Globus pallidus (tissue), 1 donor: Measurements from ENCODE around the gene ARRDC2.
"Not testable (repeated sequence)": the region's sequence is repeated elsewhere in the genome, so short reads cannot be mapped to it uniquely, and the experiment has no call there.

Experiments used
- DNase-seq: peaks from one replicate; pipeline ENCODE4 v3.0.0-alpha.2; 2015; ENCODE audit warnings: low spot score

The ARRDC2 gene

GRCh38 chr19:17989425-17990094 is 18.4 kb upstream of the ARRDC2 start:
- DNase-seq = no peak

GRCh38 chr19:17993076-17993813 is 14.7 kb upstream of the ARRDC2 start:
- no peak for DNase-seq

DNA sequence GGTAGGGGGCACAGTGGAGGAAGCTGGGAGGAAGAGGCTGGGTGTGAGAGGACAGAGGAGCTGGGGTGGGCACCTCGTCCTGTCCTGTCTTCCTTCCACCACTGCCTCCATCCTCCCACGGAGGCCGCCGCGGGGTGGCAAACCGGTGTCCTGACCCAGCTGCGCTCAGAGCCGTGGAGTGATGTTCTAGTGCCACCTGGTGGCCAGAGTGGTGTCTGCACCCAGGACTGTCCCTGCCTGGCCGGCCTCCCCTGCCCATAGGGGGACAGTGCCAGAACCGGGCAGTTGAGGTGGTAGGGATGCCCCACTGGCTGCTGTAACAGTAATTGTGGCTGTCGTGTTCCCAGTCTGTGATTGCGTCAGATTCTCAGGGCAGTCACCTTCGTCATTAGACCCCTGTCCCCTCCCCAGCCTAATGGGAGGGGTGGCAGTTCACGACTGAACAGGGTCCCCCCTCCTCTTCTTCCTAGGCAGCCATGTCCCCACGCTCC is 11.1 kb upstream of the ARRDC2 start:
- peak; percentile 75 for DNase-seq

DNA sequence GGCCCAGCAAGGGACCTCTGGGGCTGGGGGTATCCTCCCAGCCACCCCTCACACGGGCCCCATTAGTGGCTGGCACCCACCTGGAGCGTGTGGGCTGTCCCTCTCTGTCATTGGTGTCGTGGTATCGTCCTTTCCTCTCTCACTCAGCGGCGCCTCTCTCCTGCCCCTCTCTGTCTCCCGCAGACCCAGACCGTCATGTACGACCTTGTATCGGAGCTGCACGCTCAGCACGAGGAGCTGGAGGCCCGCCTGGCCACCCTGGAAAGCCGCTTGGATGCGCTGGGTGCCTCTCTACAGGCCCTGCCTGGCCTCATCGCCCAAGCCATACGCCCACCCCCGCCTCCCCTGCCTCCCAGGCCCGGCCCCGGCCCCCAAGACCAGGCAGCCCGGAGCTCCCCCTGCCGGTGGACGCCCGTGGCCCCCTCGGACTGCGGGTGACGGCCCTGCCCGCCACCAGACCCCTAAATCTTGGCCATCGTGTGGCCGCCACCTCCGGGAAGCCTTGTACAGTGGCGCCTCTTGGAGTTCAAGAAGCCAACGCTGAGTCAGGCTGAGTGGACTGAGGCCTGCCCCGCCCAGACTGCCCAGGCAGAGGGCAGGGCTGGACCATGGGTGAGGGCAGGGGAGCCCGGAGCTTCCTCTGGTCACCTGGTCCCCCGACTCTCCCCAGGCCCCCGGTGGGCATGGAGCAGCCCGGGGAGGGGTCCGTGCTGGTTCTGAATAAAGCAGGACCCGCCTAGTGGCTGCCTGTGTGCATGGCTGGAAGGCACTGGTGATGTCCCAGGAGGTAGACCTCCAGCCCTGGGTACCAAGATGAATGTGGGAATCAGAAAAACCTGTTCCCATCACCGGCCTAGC is 9.8 kb upstream of the ARRDC2 start:
- no peak for DNase-seq

GRCh38 chr19:17998827-17999150 is 9.2 kb upstream of the ARRDC2 start:
- DNase-seq = no peak

DNA sequence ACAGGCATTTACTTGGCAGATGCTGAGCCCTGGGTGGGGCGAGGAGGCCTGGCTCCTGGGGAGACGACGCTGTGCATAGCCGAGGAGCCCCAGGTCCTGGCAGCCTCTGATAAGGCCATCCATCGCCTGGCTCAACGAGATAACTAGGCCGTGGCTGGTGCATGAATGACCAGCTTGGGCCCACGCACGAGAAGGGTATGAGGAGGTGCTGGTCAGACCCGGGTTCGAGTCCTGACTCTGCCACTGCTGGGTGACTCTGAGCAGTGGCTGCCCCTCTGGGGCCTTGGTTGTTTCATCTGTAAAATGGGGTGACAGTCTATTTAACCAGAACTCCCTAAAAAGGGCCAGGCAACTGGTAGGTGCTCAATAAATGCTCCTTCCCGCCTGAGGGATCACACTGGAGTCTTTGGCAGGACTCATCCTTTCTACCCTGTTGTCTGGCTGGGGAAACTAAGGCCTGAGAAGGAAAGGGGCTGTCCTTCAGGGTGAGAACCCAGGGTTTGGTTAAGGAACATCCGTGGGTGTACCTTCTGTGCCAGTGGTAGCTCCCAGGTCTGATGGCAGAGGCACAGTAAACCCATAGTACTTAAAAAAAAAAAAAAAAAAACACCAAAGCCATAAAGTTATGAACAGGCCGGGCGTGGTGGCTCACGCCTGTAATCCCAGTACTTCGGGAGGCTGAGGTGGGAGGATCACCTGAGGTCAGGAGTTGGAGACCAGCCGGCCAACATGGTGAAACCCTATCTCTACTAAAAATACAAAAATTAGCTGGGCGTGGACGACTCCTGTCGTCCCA is 8.1 kb upstream of the ARRDC2 start:
- no peak for DNase-seq

DNA sequence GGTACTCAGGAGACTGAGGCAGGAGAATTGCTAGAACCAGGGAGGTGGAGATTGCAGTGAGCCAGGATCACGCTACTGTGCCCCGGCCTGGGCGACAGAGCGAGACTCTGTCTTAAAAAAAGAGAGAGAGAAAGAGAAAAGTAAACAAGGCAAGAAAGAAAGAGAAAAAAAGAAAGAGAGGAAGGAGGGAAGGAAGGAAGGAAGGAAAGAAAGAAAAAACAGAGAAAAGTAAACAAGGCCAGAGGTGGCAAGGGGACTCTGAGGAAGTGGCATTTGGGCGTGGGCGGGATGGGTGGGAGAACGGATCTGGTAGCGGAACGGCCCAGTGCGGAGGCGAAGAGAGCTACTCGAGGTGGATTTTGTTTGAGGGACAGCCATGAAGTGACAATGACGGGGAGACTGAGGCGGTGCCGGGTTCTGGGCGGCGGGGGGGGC is 7.5 kb upstream of the ARRDC2 start:
- no peak for DNase-seq

DNA sequence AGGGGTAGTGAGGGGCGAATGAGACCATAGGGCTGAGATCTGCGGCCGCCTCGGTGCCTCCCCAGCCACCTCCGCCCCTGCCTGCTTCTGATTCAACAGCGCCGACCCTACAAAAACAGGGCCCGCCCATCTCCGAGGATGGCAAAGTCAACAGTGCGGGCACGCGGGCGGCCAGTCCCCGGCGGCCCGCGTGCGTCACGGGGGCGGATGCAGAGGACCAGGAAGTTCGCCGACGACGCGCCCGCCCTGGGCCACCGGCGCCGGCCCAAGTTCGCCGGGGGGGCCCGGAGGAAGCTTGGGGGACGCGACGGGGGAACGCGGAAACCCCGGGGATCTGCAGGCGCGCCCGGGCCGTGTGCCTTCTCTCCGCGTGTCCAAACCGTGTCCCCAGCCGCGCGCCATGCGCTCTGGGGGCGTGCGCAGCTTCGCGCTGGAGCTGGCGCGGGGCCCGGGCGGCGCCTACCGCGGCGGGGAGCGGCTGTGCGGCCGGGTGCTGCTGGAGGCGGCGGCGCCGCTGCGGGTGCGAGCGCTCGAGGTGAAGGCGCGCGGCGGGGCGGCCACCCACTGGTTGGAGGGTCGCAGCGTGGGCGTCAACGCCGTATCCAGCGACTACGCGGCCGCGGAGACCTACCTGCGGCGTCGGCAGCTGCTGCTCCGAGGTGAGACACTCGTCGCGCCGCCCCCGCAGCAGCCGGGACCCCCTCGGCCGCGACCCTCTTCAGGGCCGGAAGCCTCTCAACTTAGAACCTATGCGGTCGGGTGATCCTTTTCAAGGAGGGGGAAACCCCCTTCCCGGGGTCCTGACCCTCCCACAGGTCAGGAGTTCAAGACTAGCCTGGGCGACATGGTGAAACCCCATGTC is 6.8 kb upstream of the ARRDC2 start:
- peak; percentile 71 for DNase-seq

DNA sequence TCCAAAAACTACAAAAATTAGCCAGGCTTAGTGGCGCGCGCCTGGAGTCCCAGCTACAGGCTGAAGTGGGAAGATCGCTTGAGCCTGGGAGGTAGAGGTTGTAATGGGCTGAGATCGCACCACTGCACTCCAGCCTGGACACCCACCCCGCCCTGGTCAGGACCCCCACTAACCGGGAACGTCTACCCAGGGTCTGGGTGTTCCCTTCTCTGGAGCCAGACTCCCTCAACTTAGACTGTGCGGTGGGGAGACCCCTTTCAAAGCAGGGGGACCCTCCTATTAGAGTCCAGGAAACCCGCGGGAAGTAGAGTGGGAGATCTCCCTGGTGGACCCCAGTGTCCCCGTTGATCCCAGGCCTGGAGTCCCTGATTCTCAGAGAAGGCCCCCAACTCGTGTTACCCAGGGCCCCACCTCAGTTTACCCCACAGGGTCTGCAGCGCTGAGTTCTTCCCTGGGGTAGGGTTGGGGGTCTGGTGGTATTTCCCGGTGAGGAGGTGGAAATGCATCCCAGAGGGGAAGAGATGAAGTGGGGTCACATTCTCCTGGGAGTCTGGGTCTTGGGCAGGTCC is 6.1 kb upstream of the ARRDC2 start:
- DNase-seq = no peak

DNA sequence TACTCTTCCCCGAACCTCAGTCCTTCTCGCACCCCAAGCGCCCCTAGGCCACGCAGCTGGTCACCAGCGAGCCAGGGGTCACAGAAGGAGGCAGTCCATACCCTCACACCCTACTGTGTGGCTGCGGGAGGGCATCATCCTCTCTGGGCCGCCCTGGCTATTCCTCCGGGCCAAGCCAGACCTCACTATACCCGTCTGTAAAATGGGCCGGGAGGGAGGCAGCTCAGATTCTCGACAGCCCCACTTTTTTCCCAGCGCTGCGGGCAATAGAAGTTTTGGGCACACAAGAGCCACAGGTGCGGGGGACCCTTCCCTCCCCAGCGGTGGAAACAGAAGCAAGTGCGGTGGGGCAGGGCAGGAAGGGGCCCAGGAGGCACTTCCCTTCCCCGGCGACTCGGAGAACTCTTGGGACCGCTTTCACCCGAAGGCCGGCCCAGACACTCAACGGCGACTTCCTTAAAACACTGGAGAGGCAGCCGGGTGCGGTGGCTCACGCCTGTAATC is 5.6 kb upstream of the ARRDC2 start:
- no peak for DNase-seq

DNA sequence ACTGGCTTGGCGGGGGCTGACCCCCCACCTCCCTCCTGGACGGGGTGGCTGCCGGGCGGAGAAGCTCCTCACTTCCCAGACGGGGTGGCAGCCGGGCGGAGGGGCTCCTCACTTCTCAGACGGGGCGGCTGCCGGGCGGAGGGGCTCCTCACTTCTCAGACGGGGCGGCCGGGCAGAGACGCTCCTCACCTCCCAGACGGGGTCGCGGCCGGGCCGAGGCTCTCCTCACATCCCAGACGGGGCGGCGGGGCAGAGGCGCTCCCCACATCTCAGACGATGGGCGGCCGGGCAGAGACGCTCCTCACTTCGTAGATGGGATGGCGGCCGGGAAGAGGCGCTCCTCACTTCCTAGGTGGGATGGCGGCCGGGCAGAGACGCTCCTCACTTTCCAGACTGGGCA is 2.2 kb upstream of the ARRDC2 start:
- not testable (repeated sequence) for DNase-seq

- peak; percentile 85 for DNase-seq
Observed at GRCh38 chr19:18007044-18007916, 690 bp upstream of the ARRDC2 start.

- DNase-seq = no peak
Observed at GRCh38 chr19:18008814-18009213, 844 bp downstream of the ARRDC2 start.

DNA sequence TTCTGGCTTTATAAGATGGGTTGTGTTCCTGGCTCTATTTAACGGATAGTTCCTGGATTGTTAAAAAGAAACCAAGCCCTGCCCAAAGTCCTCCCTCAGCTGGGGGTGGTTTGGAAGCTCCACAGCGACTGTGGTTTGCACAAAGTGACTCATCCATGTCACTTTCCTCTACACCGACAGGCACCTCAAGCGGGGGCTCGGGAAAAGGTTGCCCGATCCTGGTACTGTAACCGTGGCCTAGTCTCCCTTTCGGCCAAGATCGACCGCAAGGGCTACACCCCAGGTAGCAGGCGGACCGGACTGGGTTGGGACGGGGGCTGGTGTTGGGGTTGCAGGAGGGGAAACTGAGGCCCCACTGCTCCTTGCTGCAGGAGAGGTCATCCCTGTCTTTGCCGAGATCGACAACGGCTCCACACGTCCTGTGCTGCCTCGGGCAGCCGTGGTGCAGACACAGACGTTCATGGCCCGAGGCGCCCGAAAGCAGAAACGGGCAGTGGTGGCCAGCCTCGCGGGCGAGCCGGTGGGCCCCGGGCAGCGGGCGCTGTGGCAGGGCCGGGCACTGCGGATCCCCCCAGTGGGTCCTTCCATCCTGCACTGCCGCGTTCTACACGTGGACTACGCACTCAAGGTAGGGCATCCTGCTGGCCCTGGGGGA is 1.6 kb downstream of the ARRDC2 start:
- DNase-seq = no peak

DNA sequence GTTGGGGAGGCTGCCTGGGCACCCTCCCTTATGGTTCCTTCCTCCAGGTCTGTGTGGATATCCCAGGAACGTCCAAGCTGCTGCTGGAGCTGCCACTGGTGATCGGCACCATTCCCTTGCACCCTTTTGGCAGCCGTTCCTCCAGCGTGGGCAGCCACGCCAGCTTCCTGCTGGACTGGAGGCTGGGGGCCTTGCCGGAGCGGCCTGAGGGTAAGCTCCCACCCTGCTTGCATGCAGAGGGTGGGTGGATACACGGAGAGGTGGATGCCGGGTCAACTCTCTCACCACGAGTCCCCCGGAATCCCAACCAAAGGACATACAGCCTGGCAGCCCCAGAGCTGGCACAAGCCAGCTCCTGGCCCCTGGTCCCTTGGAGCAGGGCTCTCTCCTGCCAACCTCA is 2.2 kb downstream of the ARRDC2 start:
- no peak for DNase-seq

DNA sequence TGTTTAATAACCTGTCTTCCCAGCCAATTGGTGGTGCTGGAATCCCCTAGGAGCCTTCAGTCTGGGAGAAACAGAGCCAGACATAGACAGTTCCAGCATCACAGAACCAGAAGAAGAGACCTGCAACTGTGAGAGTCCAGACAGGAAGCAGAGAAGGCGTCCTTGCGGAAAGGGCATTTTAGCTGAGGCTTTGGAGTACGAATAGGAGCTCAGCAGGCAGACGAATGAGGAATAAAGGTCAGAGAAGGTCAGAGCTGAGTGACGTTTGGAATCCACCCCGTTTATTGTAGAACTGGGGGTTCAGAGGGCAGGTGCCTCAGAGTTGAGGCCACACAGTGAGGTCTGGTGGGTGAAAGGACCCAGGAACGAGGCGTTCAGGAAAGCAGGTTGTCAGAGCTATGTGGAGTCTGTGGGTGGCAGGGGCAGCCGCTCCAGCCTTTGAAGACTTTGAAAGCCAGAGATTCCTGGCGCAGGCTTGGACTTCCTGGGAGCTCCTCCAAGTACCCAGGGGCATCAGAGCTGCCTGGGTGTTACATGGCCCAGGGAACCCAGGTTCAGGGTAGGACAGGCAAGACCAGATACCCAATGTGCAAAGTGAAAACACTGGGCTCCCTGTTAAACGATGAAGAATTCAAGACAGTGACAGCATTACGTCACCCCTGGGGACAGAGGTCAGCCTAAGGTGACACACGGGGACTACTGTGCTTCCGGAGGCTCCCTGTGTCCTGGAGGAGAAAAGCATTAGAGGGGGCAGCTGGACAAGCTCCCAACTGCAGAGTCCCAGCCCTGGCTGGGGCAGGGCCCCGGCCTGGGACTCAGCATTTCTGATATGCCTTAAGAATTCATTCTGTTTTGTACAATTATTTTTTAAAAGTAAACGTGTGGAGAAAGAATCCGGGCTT is 5.5 kb downstream of the ARRDC2 start:
- DNase-seq = no peak

DNA sequence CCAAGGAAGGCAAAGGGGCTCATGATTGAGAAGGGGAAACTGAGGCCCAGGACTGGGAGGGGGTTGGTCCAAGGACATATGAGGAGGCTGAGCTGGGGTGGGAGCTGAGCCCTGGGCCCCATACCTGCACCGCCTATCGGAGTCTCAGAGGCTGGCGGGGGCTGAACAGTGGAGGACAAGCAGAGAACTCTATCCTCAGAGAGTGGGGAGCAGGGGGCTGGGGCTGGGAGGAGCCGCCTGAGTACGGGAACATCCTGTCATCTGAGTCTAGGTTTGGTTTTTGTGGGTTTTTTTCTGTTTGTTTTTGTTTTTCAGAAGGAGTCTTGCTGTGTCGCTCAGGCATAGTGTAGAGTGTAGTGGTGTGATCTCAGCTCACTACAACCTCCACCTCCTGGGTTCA is 6.2 kb downstream of the ARRDC2 start:
- DNase-seq = no peak
